Liver (tissue), 9 donors: ENCODE data around the gene PACS1. TPM values are rescaled to one million over a fixed set of nuclear protein-coding genes. Genes with fewer than 3 reads are reported as not detected.

Experiments
- DNase-seq: peaks from one replicate; pipeline ENCODE4 v3.0.0-alpha.2; 2017; ENCODE audit warnings: low spot score
- H3K27ac ChIP-seq, 2 donors: one replicate each; pipeline ENCODE4 v1.7.0; 2013; ENCODE audit warnings: inconsistent platforms in 2 of 2, low read length in 2 of 2, control low read depth in 1 of 2, low read depth in 1 of 2, mild to moderate bottlenecking in 1 of 2
- H3K27me3 ChIP-seq, 4 donors: one replicate each; pipeline versions ENCODE4 v1.6.1 to v1.7.0; 2013; ENCODE audit warnings: low read length in 3 of 4, inconsistent platforms in 1 of 4, mild to moderate bottlenecking in 1 of 4, moderate library complexity in 1 of 4; ENCODE audit not compliant: control insufficient read depth in 4 of 4, insufficient read depth in 4 of 4
- H3K36me3 ChIP-seq, 4 donors: one replicate each; pipeline versions ENCODE4 v1.6.1 to v1.7.0; 2013; ENCODE audit warnings: low read length in 3 of 4, mild to moderate bottlenecking in 3 of 4, low read depth in 1 of 4, moderate library complexity in 1 of 4; ENCODE audit not compliant: control insufficient read depth in 4 of 4, insufficient read depth in 3 of 4
- H3K4me1 ChIP-seq, 4 donors: one replicate each; pipeline versions ENCODE4 v1.6.1 to v1.7.0; 2013; ENCODE audit warnings: low read length in 3 of 4, mild to moderate bottlenecking in 3 of 4, moderate library complexity in 1 of 4; ENCODE audit not compliant: control insufficient read depth in 4 of 4, insufficient read depth in 4 of 4
- H3K4me3 ChIP-seq, 3 donors: one replicate each; pipeline versions ENCODE4 v1.6.1 to v1.7.0; 2013; ENCODE audit warnings: low read length in 3 of 3, control low read depth in 1 of 3, low read depth in 1 of 3, mild to moderate bottlenecking in 1 of 3
- H3K9ac ChIP-seq, 2 donors: one replicate each; pipeline ENCODE4 v1.7.0; 2013; ENCODE audit warnings: low read length in 2 of 2, mild to moderate bottlenecking in 2 of 2, moderate library complexity in 2 of 2, control low read depth in 1 of 2, low read depth in 1 of 2
- H3K9me3 ChIP-seq, 4 donors: one replicate each; pipeline versions ENCODE4 v1.6.1 to v1.7.0; 2013; ENCODE audit warnings: low read length in 3 of 4; ENCODE audit not compliant: control insufficient read depth in 4 of 4
- EGR1 ChIP-seq, 2 donors: IDR thresholded peaks; 2 replicates each; pipeline ENCODE4 v1.6.1; 2016 to 2018; ENCODE audit warnings: antibody characterized with exemption in 2 of 2, low read depth in 2 of 2
- FOXA1 ChIP-seq: IDR thresholded peaks from 2 replicates; pipeline ENCODE4 v1.6.1; 2016; ENCODE audit warnings: antibody characterized with exemption
- FOXA2 ChIP-seq: IDR thresholded peaks from 2 replicates; pipeline ENCODE4 v1.6.1; 2016; ENCODE audit warnings: antibody characterized with exemption
- GABPA ChIP-seq, 2 donors: IDR thresholded peaks in 1 of 2; conservative IDR thresholded peaks in 1 of 2; 2 replicates each; pipeline ENCODE4 v1.6.1; 2016; ENCODE audit warnings: antibody characterized with exemption in 2 of 2, mild to moderate bottlenecking in 1 of 2, moderate library complexity in 1 of 2
- HNF4A ChIP-seq, 2 donors: conservative IDR thresholded peaks; 2 replicates each; pipeline ENCODE4 v1.6.1; 2016; ENCODE audit warnings: antibody characterized with exemption in 2 of 2, mild to moderate bottlenecking in 2 of 2
- HNF4G ChIP-seq: IDR thresholded peaks from 2 replicates; pipeline ENCODE4 v1.6.1; 2016; ENCODE audit warnings: antibody characterized with exemption
- JUND ChIP-seq, 2 donors: IDR thresholded peaks; 2 replicates each; pipeline ENCODE4 v1.6.1; 2016; ENCODE audit warnings: antibody characterized with exemption in 2 of 2
- NR2F2 ChIP-seq: IDR thresholded peaks from 2 replicates; pipeline ENCODE4 v1.6.1; 2016; ENCODE audit warnings: antibody characterized with exemption
- RAD21 ChIP-seq, 2 donors: IDR thresholded peaks; 2 replicates each; pipeline ENCODE4 v1.6.1; 2016; ENCODE audit warnings: antibody characterized with exemption in 2 of 2, mild to moderate bottlenecking in 2 of 2
- RXRA ChIP-seq, 2 donors: IDR thresholded peaks; 2 replicates each; pipeline ENCODE4 v1.6.1; 2017 to 2018; ENCODE audit warnings: antibody characterized with exemption in 2 of 2, mild to moderate bottlenecking in 1 of 2
- SP1 ChIP-seq: IDR thresholded peaks from 2 replicates; pipeline ENCODE4 v1.6.1; 2018; ENCODE audit warnings: antibody characterized with exemption, mild to moderate bottlenecking
- TAF1 ChIP-seq: conservative IDR thresholded peaks from 2 replicates; pipeline ENCODE4 v1.6.1; 2016; ENCODE audit warnings: antibody characterized with exemption, mild to moderate bottlenecking
- YY1 ChIP-seq: IDR thresholded peaks from 2 replicates; pipeline ENCODE4 v1.6.1; 2016; ENCODE audit warnings: antibody characterized with exemption, mild to moderate bottlenecking
- WGBS: extraction: QIAGEN DNeasy Blood & Tissue Kit; methylation state at CpG from one replicate; pipeline ENCODE4 v1.1.7; 2013; 5-methylcytosine and 5-hydroxymethylcytosine counted together
- polyA plus RNA-seq, 2 donors: library from polyadenylated mRNA; stranded (reverse) in 1 of 2; unstranded in 1 of 2; fragments of 200-250 nt in 1 of 2; fragments of >200 nt in 1 of 2; fragmentation: Nextera tagmentation in 1 of 2; extraction: Ambion mirVana in 1 of 2; gene quantifications; one replicate each; pipeline versions ENCODE4 v1.2.1 to v1.2.3, GENCODE V29; 2013 to 2015
- total RNA-seq, 2 donors: library from RNA; depleted of rRNA; stranded (reverse); fragments of >200 nt; gene quantifications; one replicate each; pipeline ENCODE4 v1.2.3, GENCODE V29; 2014
- TF ChIP-seq, protein P1 (sequence below): fragments of 150-350 bp; IDR thresholded peaks from 2 replicates; pipeline ENCODE4 v1.5.1; 2017; ENCODE audit warnings: improper control_type of control experiment, low read depth, low read length; ENCODE audit not compliant: missing input control
- TF ChIP-seq, protein P2 (sequence below): IDR thresholded peaks from 2 replicates; pipeline ENCODE4 v1.6.1; 2016; ENCODE audit warnings: antibody characterized with exemption, mild to moderate bottlenecking
- TF ChIP-seq, protein P3 (sequence below): IDR thresholded peaks from 2 replicates; pipeline ENCODE4 v1.6.1; 2016; ENCODE audit warnings: antibody characterized with exemption
- TF ChIP-seq, protein P4 (sequence below): IDR thresholded peaks from 2 replicates; pipeline ENCODE4 v1.6.1; 2016; ENCODE audit warnings: antibody characterized with exemption
- TF ChIP-seq, protein P5 (sequence below): IDR thresholded peaks from 2 replicates; pipeline ENCODE4 v1.6.1; 2016; ENCODE audit warnings: antibody characterized with exemption
- donor health status: healthy.
- donor health status: healthy.
- donor health status: healthy.
- donor health status: healthy.
- donor health status: healthy.

The PACS1 gene
- total and polyA plus RNA-seq, 4 donors, result 2.7 to 9.1 (median 7.3) TPM

DNA sequence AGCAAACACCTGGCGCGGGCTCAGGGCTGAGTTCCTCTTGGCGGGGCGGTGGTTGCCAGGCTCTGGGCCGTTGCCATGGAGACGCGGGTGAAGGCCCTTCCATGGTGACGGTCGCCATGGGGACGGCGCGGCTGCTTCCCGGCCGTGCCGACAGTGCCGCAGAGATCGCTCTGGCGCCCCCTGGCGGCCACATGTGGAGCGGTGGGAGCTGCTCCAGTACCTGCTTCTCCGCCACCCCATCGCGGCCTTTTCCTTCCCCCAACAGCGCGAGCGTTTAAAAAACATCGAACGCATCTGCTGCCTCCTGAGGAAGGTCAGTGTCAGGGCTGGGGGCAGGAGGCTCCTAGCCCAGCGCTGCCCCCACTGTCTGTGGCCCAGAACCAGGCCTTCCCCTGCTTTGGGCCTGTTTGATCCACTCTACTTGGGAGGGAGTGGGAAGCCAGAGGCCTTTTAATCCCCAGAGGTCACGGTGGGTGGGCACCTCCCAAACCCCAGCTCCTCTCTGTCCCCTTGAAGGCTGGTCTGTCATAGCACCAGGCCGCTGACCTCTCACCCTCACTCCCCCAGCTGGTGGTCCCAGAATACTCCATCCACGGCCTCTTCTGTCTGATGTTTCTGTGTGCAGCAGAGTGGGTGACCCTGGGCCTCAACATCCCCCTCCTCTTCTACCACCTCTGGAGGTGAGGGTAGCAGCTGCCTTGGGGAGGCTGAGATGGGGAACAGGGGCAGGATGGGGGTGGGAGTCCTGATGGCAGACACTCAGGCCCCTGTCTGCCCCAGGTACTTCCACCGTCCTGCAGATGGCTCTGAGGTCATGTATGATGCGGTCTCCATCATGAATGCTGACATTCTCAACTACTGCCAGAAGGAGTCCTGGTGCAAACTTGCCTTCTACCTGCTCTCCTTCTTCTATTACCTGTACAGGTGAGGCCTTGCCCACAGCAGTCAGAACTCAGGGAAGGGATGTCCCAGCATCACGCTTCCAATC lies 212.7 kb downstream of the PACS1 start:
- TF ChIP-seq, protein P1, sequence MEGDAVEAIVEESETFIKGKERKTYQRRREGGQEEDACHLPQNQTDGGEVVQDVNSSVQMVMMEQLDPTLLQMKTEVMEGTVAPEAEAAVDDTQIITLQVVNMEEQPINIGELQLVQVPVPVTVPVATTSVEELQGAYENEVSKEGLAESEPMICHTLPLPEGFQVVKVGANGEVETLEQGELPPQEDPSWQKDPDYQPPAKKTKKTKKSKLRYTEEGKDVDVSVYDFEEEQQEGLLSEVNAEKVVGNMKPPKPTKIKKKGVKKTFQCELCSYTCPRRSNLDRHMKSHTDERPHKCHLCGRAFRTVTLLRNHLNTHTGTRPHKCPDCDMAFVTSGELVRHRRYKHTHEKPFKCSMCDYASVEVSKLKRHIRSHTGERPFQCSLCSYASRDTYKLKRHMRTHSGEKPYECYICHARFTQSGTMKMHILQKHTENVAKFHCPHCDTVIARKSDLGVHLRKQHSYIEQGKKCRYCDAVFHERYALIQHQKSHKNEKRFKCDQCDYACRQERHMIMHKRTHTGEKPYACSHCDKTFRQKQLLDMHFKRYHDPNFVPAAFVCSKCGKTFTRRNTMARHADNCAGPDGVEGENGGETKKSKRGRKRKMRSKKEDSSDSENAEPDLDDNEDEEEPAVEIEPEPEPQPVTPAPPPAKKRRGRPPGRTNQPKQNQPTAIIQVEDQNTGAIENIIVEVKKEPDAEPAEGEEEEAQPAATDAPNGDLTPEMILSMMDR, result peak; percentile 99
- no peak for TF ChIP-seq HNF4G
- TF ChIP-seq, protein P2, sequence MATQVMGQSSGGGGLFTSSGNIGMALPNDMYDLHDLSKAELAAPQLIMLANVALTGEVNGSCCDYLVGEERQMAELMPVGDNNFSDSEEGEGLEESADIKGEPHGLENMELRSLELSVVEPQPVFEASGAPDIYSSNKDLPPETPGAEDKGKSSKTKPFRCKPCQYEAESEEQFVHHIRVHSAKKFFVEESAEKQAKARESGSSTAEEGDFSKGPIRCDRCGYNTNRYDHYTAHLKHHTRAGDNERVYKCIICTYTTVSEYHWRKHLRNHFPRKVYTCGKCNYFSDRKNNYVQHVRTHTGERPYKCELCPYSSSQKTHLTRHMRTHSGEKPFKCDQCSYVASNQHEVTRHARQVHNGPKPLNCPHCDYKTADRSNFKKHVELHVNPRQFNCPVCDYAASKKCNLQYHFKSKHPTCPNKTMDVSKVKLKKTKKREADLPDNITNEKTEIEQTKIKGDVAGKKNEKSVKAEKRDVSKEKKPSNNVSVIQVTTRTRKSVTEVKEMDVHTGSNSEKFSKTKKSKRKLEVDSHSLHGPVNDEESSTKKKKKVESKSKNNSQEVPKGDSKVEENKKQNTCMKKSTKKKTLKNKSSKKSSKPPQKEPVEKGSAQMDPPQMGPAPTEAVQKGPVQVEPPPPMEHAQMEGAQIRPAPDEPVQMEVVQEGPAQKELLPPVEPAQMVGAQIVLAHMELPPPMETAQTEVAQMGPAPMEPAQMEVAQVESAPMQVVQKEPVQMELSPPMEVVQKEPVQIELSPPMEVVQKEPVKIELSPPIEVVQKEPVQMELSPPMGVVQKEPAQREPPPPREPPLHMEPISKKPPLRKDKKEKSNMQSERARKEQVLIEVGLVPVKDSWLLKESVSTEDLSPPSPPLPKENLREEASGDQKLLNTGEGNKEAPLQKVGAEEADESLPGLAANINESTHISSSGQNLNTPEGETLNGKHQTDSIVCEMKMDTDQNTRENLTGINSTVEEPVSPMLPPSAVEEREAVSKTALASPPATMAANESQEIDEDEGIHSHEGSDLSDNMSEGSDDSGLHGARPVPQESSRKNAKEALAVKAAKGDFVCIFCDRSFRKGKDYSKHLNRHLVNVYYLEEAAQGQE, result no peak
- TF ChIP-seq RXRA (IDR thresholded peaks at IDR 0.05), result no peak
- TF ChIP-seq, protein P3, sequence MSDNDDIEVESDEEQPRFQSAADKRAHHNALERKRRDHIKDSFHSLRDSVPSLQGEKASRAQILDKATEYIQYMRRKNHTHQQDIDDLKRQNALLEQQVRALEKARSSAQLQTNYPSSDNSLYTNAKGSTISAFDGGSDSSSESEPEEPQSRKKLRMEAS, result no peak
- TF ChIP-seq FOXA1, result no peak
- peak; percentile 6 for TF ChIP-seq SP1
- no peak for TF ChIP-seq HNF4A (conservative IDR thresholded peaks at IDR 0.05)
- peak; percentile 73 to 82 for TF ChIP-seq RAD21 (IDR thresholded peaks at IDR 0.05)
- TF ChIP-seq GABPA (IDR thresholded peaks at IDR 0.05 in 1 of 2, conservative IDR thresholded peaks at IDR 0.05 in 1 of 2), result no peak
- TF ChIP-seq EGR1 (IDR thresholded peaks at IDR 0.05; ENCODE audit: low read depth in 2 of 2), result no peak
- TF ChIP-seq, protein P4, sequence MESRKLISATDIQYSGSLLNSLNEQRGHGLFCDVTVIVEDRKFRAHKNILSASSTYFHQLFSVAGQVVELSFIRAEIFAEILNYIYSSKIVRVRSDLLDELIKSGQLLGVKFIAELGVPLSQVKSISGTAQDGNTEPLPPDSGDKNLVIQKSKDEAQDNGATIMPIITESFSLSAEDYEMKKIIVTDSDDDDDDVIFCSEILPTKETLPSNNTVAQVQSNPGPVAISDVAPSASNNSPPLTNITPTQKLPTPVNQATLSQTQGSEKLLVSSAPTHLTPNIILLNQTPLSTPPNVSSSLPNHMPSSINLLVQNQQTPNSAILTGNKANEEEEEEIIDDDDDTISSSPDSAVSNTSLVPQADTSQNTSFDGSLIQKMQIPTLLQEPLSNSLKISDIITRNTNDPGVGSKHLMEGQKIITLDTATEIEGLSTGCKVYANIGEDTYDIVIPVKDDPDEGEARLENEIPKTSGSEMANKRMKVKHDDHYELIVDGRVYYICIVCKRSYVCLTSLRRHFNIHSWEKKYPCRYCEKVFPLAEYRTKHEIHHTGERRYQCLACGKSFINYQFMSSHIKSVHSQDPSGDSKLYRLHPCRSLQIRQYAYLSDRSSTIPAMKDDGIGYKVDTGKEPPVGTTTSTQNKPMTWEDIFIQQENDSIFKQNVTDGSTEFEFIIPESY, result no peak
- no peak for TF ChIP-seq TAF1
- no peak for TF ChIP-seq JUND (IDR thresholded peaks at IDR 0.05)
- no peak for TF ChIP-seq NR2F2
- TF ChIP-seq FOXA2, result no peak
- TF ChIP-seq, protein P5, sequence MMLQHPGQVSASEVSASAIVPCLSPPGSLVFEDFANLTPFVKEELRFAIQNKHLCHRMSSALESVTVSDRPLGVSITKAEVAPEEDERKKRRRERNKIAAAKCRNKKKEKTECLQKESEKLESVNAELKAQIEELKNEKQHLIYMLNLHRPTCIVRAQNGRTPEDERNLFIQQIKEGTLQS, result no peak
- TF ChIP-seq YY1, result no peak
- H3K4me1 ChIP-seq, result peaks cover 7 to 32% (median 21%) of the 10 kb centered on the region in 4 donors
- DNase-seq, result peak; percentile 99
- H3K36me3 ChIP-seq, result peaks cover 0 to 5% (median 4%) of the 10 kb centered on the region in 4 donors
- WGBS, result 14% methylated on average over 35 of the region's 35 CpGs
- no peak overlapping the region for H3K4me3 ChIP-seq
- no peak overlapping the region for H3K27ac ChIP-seq
- no peak overlapping the region for H3K9ac ChIP-seq
- H3K27me3 ChIP-seq, result no peaks in the 10 kb centered on the region
- H3K9me3 ChIP-seq, result no peaks in the 10 kb centered on the region
